Right lobe of liver (tissue), 4 donors: ENCODE data around the gene ATP10D.
"Not testable (repeated sequence)": the region's sequence is repeated elsewhere in the genome, so short reads cannot be mapped to it uniquely, and the experiment has no call there.

ENCODE experiments used
- CTCF ChIP-seq, 4 donors: fragments of 200-600 bp in 3 of 4; fragments of 450-650 bp in 1 of 4; IDR thresholded peaks; one replicate each; pipeline versions ENCODE4 v1.5.1 to v1.8.0; 2016 to 2022; ENCODE audit warnings: antibody characterized with exemption in 4 of 4, mild to moderate bottlenecking in 2 of 4
- POLR2A ChIP-seq: fragments of 450-650 bp; IDR thresholded peaks from one replicate; pipeline ENCODE4 v1.6.1; 2017; ENCODE audit warnings: antibody characterized with exemption, mild to moderate bottlenecking
- donor health status: DM: no; HTN: no; CAD: no.
- donor health status: DM: no; HTN: no; CAD: no.
- donor health status: DM: no; HTN: yes; CAD: no.

GRCh38 chr4:47555920-47556319, 70.8 kb downstream of the ATP10D start:
- TF ChIP-seq POLR2A; CTCF (IDR thresholded peaks at IDR 0.05): not testable (repeated sequence)
